ENCODE results near the gene SH3BP4. TPM values are rescaled to one million over a fixed set of nuclear protein-coding genes. Genes with fewer than 3 reads are reported as not detected.

Gene SH3BP4
- total and polyA plus RNA-seq, 4 donors: 4.1 to 18.4 (median 12.2) TPM

DNA sequence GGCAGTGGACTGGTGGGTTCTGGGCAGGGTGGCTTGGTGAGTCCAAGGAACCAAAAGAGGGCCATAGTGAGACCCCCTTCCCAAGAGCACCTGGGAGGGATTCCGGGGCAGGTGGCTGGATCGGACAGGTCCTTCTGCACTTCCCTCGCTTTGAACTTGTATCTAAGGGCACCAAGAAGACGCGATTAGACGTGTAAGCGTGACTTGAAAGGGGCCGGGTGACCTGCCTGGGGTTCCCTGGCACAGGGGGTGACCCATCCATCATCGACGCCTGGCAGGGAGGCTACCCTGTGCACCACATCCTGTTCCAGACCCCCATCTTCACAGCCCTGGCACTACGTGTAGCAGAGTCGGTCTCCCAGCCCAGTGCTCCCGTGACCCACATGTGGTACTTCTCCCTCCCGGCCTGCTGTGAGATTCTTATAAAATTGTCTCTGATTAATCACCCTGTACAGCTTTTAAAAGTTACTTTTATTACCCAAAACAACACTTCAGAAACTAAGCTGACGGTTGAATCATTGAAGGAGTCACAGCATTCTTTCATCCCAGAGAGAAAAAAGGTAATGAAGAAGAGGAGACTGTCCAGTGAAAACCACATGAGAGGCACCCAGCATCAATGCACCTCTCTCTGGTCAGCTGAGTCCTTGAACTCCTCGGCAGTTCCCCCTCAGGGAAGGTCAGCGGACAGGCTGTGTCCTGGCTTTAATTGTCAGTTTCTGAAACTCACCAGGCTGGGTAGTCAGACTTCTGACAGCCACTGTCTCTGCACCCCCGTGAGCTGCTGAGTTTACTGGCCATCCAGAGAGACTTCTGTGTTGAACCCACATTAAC, 13.0 kb downstream of the SH3BP4 start:
- no peaks in the 10 kb centered on the region for H3K9me3 ChIP-seq (ENCODE audit: control insufficient read depth in 4 of 4, low read length in 3 of 4)
- H3K4me3 ChIP-seq (ENCODE audit: low read depth in 1 of 3, low read length in 3 of 3): no peak overlapping the region
- peaks cover 0 to 6% (median 4%) of the 10 kb centered on the region in 4 donors for H3K4me1 ChIP-seq (ENCODE audit: control insufficient read depth in 4 of 4, insufficient read depth in 4 of 4, low read length in 3 of 4)
- TF ChIP-seq, protein P1, sequence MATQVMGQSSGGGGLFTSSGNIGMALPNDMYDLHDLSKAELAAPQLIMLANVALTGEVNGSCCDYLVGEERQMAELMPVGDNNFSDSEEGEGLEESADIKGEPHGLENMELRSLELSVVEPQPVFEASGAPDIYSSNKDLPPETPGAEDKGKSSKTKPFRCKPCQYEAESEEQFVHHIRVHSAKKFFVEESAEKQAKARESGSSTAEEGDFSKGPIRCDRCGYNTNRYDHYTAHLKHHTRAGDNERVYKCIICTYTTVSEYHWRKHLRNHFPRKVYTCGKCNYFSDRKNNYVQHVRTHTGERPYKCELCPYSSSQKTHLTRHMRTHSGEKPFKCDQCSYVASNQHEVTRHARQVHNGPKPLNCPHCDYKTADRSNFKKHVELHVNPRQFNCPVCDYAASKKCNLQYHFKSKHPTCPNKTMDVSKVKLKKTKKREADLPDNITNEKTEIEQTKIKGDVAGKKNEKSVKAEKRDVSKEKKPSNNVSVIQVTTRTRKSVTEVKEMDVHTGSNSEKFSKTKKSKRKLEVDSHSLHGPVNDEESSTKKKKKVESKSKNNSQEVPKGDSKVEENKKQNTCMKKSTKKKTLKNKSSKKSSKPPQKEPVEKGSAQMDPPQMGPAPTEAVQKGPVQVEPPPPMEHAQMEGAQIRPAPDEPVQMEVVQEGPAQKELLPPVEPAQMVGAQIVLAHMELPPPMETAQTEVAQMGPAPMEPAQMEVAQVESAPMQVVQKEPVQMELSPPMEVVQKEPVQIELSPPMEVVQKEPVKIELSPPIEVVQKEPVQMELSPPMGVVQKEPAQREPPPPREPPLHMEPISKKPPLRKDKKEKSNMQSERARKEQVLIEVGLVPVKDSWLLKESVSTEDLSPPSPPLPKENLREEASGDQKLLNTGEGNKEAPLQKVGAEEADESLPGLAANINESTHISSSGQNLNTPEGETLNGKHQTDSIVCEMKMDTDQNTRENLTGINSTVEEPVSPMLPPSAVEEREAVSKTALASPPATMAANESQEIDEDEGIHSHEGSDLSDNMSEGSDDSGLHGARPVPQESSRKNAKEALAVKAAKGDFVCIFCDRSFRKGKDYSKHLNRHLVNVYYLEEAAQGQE (IDR thresholded peaks at IDR 0.05): no peak
- TF ChIP-seq, protein P2, sequence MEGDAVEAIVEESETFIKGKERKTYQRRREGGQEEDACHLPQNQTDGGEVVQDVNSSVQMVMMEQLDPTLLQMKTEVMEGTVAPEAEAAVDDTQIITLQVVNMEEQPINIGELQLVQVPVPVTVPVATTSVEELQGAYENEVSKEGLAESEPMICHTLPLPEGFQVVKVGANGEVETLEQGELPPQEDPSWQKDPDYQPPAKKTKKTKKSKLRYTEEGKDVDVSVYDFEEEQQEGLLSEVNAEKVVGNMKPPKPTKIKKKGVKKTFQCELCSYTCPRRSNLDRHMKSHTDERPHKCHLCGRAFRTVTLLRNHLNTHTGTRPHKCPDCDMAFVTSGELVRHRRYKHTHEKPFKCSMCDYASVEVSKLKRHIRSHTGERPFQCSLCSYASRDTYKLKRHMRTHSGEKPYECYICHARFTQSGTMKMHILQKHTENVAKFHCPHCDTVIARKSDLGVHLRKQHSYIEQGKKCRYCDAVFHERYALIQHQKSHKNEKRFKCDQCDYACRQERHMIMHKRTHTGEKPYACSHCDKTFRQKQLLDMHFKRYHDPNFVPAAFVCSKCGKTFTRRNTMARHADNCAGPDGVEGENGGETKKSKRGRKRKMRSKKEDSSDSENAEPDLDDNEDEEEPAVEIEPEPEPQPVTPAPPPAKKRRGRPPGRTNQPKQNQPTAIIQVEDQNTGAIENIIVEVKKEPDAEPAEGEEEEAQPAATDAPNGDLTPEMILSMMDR (IDR thresholded peaks at IDR 0.05; ENCODE audit: low read depth, low read length, missing input control): no peak
- no peak for TF ChIP-seq YY1 (IDR thresholded peaks at IDR 0.05)
- TF ChIP-seq, protein P3, sequence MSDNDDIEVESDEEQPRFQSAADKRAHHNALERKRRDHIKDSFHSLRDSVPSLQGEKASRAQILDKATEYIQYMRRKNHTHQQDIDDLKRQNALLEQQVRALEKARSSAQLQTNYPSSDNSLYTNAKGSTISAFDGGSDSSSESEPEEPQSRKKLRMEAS (IDR thresholded peaks at IDR 0.05): no peak
- TF ChIP-seq HNF4G (IDR thresholded peaks at IDR 0.05): no peak
- TF ChIP-seq GABPA (IDR thresholded peaks at IDR 0.05 in 1 of 2, conservative IDR thresholded peaks at IDR 0.05 in 1 of 2): no peak
- no peak for TF ChIP-seq NR2F2 (IDR thresholded peaks at IDR 0.05)
- TF ChIP-seq TAF1 (conservative IDR thresholded peaks at IDR 0.05): no peak
- TF ChIP-seq SP1 (IDR thresholded peaks at IDR 0.05): no peak
- TF ChIP-seq RXRA (IDR thresholded peaks at IDR 0.05): no peak
- no peak for TF ChIP-seq FOXA1 (IDR thresholded peaks at IDR 0.05)
- no peak for TF ChIP-seq HNF4A (conservative IDR thresholded peaks at IDR 0.05)
- TF ChIP-seq, protein P4, sequence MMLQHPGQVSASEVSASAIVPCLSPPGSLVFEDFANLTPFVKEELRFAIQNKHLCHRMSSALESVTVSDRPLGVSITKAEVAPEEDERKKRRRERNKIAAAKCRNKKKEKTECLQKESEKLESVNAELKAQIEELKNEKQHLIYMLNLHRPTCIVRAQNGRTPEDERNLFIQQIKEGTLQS (IDR thresholded peaks at IDR 0.05): no peak
- TF ChIP-seq, protein P5, sequence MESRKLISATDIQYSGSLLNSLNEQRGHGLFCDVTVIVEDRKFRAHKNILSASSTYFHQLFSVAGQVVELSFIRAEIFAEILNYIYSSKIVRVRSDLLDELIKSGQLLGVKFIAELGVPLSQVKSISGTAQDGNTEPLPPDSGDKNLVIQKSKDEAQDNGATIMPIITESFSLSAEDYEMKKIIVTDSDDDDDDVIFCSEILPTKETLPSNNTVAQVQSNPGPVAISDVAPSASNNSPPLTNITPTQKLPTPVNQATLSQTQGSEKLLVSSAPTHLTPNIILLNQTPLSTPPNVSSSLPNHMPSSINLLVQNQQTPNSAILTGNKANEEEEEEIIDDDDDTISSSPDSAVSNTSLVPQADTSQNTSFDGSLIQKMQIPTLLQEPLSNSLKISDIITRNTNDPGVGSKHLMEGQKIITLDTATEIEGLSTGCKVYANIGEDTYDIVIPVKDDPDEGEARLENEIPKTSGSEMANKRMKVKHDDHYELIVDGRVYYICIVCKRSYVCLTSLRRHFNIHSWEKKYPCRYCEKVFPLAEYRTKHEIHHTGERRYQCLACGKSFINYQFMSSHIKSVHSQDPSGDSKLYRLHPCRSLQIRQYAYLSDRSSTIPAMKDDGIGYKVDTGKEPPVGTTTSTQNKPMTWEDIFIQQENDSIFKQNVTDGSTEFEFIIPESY (IDR thresholded peaks at IDR 0.05): no peak
- TF ChIP-seq EGR1 (IDR thresholded peaks at IDR 0.05; ENCODE audit: low read depth in 2 of 2): no peak
- TF ChIP-seq RAD21 (IDR thresholded peaks at IDR 0.05): no peak
- no peak for TF ChIP-seq FOXA2 (IDR thresholded peaks at IDR 0.05)
- no peak for TF ChIP-seq JUND (IDR thresholded peaks at IDR 0.05)
- DNase-seq (ENCODE audit: low spot score): no peak
- H3K27ac ChIP-seq (ENCODE audit: low read depth in 1 of 2, low read length in 2 of 2): no peak overlapping the region
- WGBS: 77% methylated on average over 18 of the region's 18 CpGs
- H3K9ac ChIP-seq (ENCODE audit: low read depth in 1 of 2, low read length in 2 of 2): no peak overlapping the region
- H3K36me3 ChIP-seq (ENCODE audit: control insufficient read depth in 4 of 4, insufficient read depth in 3 of 4, low read depth in 1 of 4, low read length in 3 of 4): no peaks in the 10 kb centered on the region
- no peaks in the 10 kb centered on the region for H3K27me3 ChIP-seq (ENCODE audit: control insufficient read depth in 4 of 4, insufficient read depth in 4 of 4, low read length in 3 of 4)
